ENCODE measurements around the gene SGSM1.

- TF ChIP-seq CTCF (IDR thresholded peaks at IDR 0.05) (no peak), POLR2A (IDR thresholded peaks at IDR 0.05) (no peak), EP300 (IDR thresholded peaks at IDR 0.05) (no peak)
These were observed 163.7 kb downstream of the SGSM1 start for GRCh38 chr22:24969560-24970301.
